Endothelial cell (in vitro differentiated cells): ENCODE results near the gene IVNS1ABP. TPM values are rescaled to one million over a fixed set of nuclear protein-coding genes. Genes with fewer than 3 reads are reported as not detected.

Experiments
- DNase-seq: peaks from one replicate; pipeline ENCODE4 v3.0.0; 2021; ENCODE audit warnings: low spot score
- H3K27ac Mint-ChIP-seq: one replicate; pipeline ENCODE4 v1.8.0; 2021; ENCODE audit warnings: mixed read lengths, inconsistent platforms; ENCODE audit not compliant: unreplicated experiment
- H3K27me3 Mint-ChIP-seq: one replicate; pipeline ENCODE4 v1.8.0; 2021; ENCODE audit warnings: mild to moderate bottlenecking, moderate library complexity, mixed read lengths, inconsistent platforms; ENCODE audit not compliant: unreplicated experiment
- H3K36me3 Mint-ChIP-seq: one replicate; pipeline ENCODE4 v1.8.0; 2021; ENCODE audit warnings: mild to moderate bottlenecking, low read depth, mixed read lengths, inconsistent platforms; ENCODE audit not compliant: unreplicated experiment
- H3K4me1 Mint-ChIP-seq: one replicate; pipeline ENCODE4 v1.8.0; 2021; ENCODE audit warnings: mild to moderate bottlenecking, mixed read lengths, inconsistent platforms; ENCODE audit not compliant: unreplicated experiment
- H3K4me3 Mint-ChIP-seq: one replicate; pipeline ENCODE4 v1.8.0; 2021; ENCODE audit warnings: mild to moderate bottlenecking, mixed read lengths, inconsistent platforms; ENCODE audit not compliant: unreplicated experiment
- H3K9me3 Mint-ChIP-seq: one replicate; pipeline ENCODE4 v1.8.0; 2021; ENCODE audit warnings: mixed read lengths, inconsistent platforms; ENCODE audit not compliant: unreplicated experiment
- CTCF ChIP-seq: fragments of 200-600 bp; sonication (generic); IDR thresholded peaks from one replicate; pipeline ENCODE4 v1.5.0; 2021; ENCODE audit warnings: antibody characterized with exemption; ENCODE audit not compliant: unreplicated experiment
- total RNA-seq: library from RNA; stranded (reverse); fragmentation: NEBNext Ultra II Directional; extraction: Animal tissue kit (Norgen Biotek cat#: 25700); gene quantifications from one replicate; pipeline ENCODE4 v1.2.1, GENCODE V29; 2021; ENCODE audit not compliant: unreplicated experiment

Gene IVNS1ABP
- total RNA-seq, 1 donor from 2014 or later, result 95.9 TPM

DNA sequence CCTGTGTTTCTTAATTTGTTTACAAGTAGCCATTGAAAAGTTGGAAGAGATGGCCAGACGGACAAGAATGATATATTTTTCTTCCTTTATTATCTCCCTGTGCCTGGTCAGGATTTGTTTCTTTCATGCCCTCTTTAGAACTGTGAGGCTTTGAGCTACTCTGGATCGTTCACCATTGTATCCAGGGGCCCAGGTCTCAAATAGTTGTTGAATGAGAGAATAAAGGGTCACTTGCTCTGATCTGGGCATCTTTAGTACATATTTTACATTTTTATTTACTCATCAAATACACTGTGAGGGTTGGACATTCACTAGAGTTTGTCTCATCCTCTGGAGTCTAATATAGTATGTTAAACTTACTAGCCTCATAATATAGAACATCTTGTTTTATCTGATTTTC lies 48.7 kb downstream of the IVNS1ABP start:
- Mint-ChIP-seq H3K9me3 (no peaks in the 10 kb centered on the region), H3K36me3 (no peaks in the 10 kb centered on the region), H3K27ac (no peak overlapping the region), H3K4me3 (no peak overlapping the region), H3K27me3 (no peaks in the 10 kb centered on the region), H3K4me1 (no peaks in the 10 kb centered on the region)
- no peak for TF ChIP-seq CTCF
- no peak for DNase-seq

DNA sequence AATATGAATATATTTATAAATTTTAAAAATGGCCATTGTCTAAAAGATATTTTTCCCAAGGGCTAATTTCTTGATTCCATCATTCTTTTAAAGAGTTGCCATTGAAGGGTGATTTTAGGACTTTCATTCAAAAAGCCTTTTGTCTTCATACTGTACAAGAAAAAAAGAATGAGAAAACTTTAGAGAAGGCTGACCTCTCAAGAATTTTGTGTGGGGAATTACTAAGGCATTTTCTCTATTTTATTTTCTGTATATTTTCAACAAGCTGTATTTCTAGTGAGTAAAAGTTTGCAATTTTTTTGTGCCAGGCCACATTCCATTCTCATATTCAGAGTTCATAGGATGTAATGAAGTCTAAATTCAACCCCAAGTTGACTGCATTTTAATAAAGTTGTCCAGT lies 49.3 kb downstream of the IVNS1ABP start:
- no peaks in the 10 kb centered on the region for H3K9me3 Mint-ChIP-seq
- no peaks in the 10 kb centered on the region for H3K4me1 Mint-ChIP-seq
- H3K4me3 Mint-ChIP-seq, result no peak overlapping the region
- H3K27me3 Mint-ChIP-seq, result no peaks in the 10 kb centered on the region
- no peak for TF ChIP-seq CTCF
- no peak for DNase-seq
- no peak overlapping the region for H3K27ac Mint-ChIP-seq
- H3K36me3 Mint-ChIP-seq, result no peaks in the 10 kb centered on the region

DNA sequence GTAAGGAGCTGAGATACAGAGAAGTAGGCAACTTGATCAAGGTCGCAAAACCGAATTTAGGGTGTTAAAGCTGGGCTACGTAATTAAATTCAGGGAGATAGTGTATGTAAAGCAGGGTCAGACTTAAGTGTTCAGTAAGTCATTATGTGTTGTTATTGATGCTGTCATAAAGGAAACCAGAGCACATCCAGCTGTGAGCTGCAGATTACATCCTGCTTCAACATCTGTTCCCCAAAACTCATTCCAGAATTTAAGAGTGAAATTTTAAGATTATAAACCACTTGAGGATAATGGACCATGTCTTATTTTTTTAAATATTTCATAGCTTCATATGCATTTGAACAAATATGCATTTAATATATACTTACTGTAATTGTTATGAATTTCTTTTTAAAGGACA lies 49.7 kb downstream of the IVNS1ABP start:
- H3K27me3 Mint-ChIP-seq, result no peaks in the 10 kb centered on the region
- TF ChIP-seq CTCF, result no peak
- no peaks in the 10 kb centered on the region for H3K4me1 Mint-ChIP-seq
- H3K36me3 Mint-ChIP-seq, result no peaks in the 10 kb centered on the region
- no peak overlapping the region for H3K27ac Mint-ChIP-seq
- no peaks in the 10 kb centered on the region for H3K9me3 Mint-ChIP-seq
- no peak for DNase-seq
- no peak overlapping the region for H3K4me3 Mint-ChIP-seq

DNA sequence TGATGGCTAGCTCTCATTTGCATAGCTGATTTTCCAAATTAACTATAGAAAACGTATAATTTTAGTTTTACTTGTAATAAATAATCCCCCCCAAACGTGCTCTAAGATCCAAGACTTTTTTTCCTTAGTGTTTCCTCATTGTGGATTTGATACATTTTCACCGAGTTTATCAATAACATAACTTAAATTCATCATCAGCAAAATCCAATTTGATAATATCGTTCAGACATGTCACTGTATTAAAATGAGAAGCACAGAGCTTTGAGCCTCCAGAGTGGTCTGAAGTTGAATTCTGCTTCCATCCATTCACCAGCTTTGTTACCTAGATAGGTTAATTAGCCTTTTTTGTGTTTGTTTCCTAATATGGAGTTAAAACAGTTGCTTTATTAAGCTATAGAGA lies 51.7 kb downstream of the IVNS1ABP start:
- no peaks in the 10 kb centered on the region for H3K4me1 Mint-ChIP-seq

GRCh38 chr1:185263780-185264179 lies 53.3 kb downstream of the IVNS1ABP start:
- Mint-ChIP-seq H3K4me1 (no peaks in the 10 kb centered on the region), H3K36me3 (no peaks in the 10 kb centered on the region), H3K27me3 (no peaks in the 10 kb centered on the region), H3K4me3 (no peak overlapping the region), H3K9me3 (no peaks in the 10 kb centered on the region), H3K27ac (no peak overlapping the region)
- no peak for TF ChIP-seq CTCF
- no peak for DNase-seq

More for the DNA sequence above, 51.7 kb downstream of the IVNS1ABP start:
- DNase-seq, result no peak
- Mint-ChIP-seq H3K9me3 (no peaks in the 10 kb centered on the region), H3K27ac (no peak overlapping the region), H3K36me3 (no peaks in the 10 kb centered on the region), H3K27me3 (no peaks in the 10 kb centered on the region), H3K4me3 (no peak overlapping the region)
- no peak for TF ChIP-seq CTCF
